Thymus (tissue), 11 donors: ENCODE results near the gene ITPRID2. TPM values are rescaled to one million over a fixed set of nuclear protein-coding genes. Genes with fewer than 3 reads are reported as not detected.
"Not testable (repeated sequence)": the region's sequence is repeated elsewhere in the genome, so short reads cannot be mapped to it uniquely, and the experiment has no call there.

ENCODE experiments used
- DNase-seq, 9 donors: peaks; one replicate each; pipeline ENCODE4 v3.0.0-alpha.2; 2013; ENCODE audit warnings: low spot score in 9 of 9, low read depth in 6 of 9, missing footprints in 1 of 9
- H3K27ac ChIP-seq, 2 donors: one replicate each; pipeline ENCODE4 v1.5.1; 2013; ENCODE audit warnings: control low read depth in 1 of 2, low read depth in 1 of 2, low read length in 1 of 2, mild to moderate bottlenecking in 1 of 2, moderate library complexity in 1 of 2
- H3K27me3 ChIP-seq, 2 donors: one replicate each; pipeline ENCODE4 v1.5.1; 2013; ENCODE audit warnings: low read length in 1 of 2; ENCODE audit not compliant: control insufficient read depth in 2 of 2, insufficient read depth in 1 of 2
- H3K36me3 ChIP-seq, 2 donors: one replicate each; pipeline ENCODE4 v1.5.1; 2013; ENCODE audit warnings: low read length in 1 of 2, mild to moderate bottlenecking in 1 of 2, moderate library complexity in 1 of 2; ENCODE audit not compliant: control insufficient read depth in 2 of 2, insufficient read depth in 2 of 2
- H3K4me1 ChIP-seq, 2 donors: one replicate each; pipeline ENCODE4 v1.5.1; 2013; ENCODE audit warnings: low read length in 2 of 2; ENCODE audit not compliant: control insufficient read depth in 2 of 2, insufficient read depth in 2 of 2
- H3K4me3 ChIP-seq, 2 donors: one replicate each; pipeline ENCODE4 v1.5.1; 2013; ENCODE audit warnings: low read length in 2 of 2, control low read depth in 1 of 2, mild to moderate bottlenecking in 1 of 2
- H3K9me3 ChIP-seq, 2 donors: one replicate each; pipeline ENCODE4 v1.5.1; 2013; ENCODE audit warnings: low read length in 1 of 2, mild to moderate bottlenecking in 1 of 2; ENCODE audit not compliant: control insufficient read depth in 2 of 2, insufficient read depth in 1 of 2
- WGBS: extraction: QIAGEN DNeasy Blood & Tissue Kit; methylation state at CpG from one replicate; pipeline ENCODE4 v1.1.7; 2013; 5-methylcytosine and 5-hydroxymethylcytosine counted together
- polyA plus RNA-seq: library from polyadenylated mRNA; stranded (reverse); fragments of 200-250 nt; gene quantifications from one replicate; pipeline ENCODE4 v1.2.3, GENCODE V29; 2013
- total RNA-seq: library from RNA; stranded (reverse); fragments of 120-200 nt; gene quantifications from one replicate; pipeline ENCODE4 v1.2.4, GENCODE V29; 2013
- donor health status: healthy.

ITPRID2 gene
- total and polyA plus RNA-seq, 2 donors: 57.0 to 60.2 TPM

DNA sequence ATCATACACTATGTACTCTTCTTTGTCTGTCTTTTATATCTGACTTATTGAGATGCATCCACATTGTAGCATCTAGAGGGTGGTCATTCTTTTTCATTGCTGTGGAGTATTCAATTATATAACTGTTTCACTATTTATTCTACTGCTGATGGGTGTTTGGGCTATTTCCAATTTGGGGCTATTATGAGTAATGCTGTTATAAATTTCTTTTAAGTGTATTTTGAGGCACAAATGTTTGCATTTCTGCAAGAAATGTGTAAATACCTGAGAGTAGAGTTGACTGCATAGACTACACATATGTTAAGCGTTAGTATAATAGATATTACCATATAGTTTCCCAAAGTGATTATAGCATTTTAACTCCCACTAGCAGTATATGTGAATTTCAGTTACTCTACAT lies 67.2 kb downstream of the ITPRID2 start:
- peaks cover 0 to 3% of the 10 kb centered on the region in 2 donors for H3K9me3 ChIP-seq
- no peak overlapping the region for H3K27ac ChIP-seq
- H3K4me1 ChIP-seq: peaks cover 0 to 5% of the 10 kb centered on the region in 2 donors
- WGBS: 99% methylated on average over 1 of the region's 1 CpG
- H3K4me3 ChIP-seq: no peak overlapping the region
- peaks cover 16 to 21% of the 10 kb centered on the region in 2 donors for H3K36me3 ChIP-seq
- DNase-seq: no peak
- H3K27me3 ChIP-seq: no peaks in the 10 kb centered on the region

DNA sequence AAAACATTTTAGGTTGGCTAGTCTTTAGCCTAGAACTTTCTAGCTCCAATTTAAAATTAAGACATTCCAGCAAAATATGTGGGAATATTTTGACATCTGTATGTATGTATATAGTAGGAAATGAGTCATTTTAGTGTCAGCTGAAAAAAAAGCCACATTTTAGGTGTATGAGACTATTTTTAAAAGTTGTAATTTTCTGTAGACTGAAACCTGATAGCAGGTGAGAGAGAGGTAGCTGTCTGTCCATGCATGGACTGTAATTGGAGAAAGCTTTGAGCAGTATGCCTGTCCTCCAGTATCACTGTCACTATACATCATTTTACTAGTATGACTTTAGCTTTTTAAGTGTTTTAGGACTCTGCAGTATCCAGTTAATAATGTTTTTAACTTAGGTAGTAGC lies 68.0 kb downstream of the ITPRID2 start:
- peaks cover 0 to 3% of the 10 kb centered on the region in 2 donors for H3K9me3 ChIP-seq

DNA sequence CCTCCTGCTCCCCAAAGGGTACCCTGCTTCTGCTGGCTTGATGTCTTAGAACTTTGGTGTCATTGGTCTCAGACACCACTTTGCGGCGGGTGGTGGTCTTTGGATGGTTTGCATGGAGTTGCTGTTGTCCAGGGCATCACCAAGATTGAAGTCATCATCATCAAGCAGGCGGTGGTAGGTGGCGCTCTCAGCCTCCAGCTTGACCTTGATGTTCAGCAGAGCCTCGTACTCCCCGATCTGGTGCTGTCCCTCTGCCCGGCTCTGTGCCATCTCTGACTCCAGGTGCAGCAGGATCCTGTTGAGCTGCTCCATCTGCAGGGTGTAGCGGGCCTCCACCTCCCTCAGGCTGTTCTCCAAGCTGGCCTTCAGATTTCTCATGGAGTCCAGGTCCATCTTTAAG lies 69.6 kb downstream of the ITPRID2 start:
- not testable (repeated sequence) for H3K27me3 ChIP-seq, DNase-seq, H3K4me1 ChIP-seq, H3K27ac ChIP-seq, H3K4me3 ChIP-seq, H3K9me3 ChIP-seq
- H3K36me3 ChIP-seq: peaks cover 16 to 21% of the 10 kb centered on the region in 2 donors
- WGBS: 99% methylated on average over 8 of the region's 8 CpGs

More for the DNA sequence above, 68.0 kb downstream of the ITPRID2 start:
- Histone ChIP-seq H3K27ac (no peak overlapping the region), H3K4me1 (peaks cover 0 to 2% of the 10 kb centered on the region in 2 donors), H3K4me3 (no peak overlapping the region), H3K27me3 (no peaks in the 10 kb centered on the region), H3K36me3 (peaks cover 16 to 21% of the 10 kb centered on the region in 2 donors)
- DNase-seq: no peak

DNA sequence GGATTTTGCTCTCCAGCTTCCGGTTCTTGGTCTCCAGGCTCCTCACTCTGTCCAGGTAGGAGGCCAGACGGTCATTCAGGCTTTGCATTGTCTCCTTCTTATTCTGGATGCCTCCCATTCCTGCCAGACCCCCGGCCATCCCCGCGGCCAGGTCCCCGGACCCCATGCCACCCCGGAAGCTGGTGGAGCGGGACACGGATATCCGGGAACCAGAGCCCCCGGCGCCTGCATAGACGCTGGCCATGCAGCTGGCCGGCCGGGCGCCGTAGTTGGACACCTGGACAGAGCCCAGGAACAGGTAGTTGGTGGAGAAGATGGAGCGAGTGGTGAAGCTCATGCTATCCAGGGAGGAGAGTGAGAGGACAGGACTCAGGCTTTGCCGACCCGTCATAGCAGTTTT lies 70.6 kb downstream of the ITPRID2 start:
- H3K4me1 ChIP-seq: no peaks in the 10 kb centered on the region
- H3K36me3 ChIP-seq: peaks cover 16 to 21% of the 10 kb centered on the region in 2 donors
- H3K4me3 ChIP-seq: no peak overlapping the region
- no peaks in the 10 kb centered on the region for H3K27me3 ChIP-seq
- 98% methylated on average over 20 of the region's 20 CpGs for WGBS
- peaks cover 0 to 5% of the 10 kb centered on the region in 2 donors for H3K9me3 ChIP-seq
- H3K27ac ChIP-seq: no peak overlapping the region
- DNase-seq: no peak

DNA sequence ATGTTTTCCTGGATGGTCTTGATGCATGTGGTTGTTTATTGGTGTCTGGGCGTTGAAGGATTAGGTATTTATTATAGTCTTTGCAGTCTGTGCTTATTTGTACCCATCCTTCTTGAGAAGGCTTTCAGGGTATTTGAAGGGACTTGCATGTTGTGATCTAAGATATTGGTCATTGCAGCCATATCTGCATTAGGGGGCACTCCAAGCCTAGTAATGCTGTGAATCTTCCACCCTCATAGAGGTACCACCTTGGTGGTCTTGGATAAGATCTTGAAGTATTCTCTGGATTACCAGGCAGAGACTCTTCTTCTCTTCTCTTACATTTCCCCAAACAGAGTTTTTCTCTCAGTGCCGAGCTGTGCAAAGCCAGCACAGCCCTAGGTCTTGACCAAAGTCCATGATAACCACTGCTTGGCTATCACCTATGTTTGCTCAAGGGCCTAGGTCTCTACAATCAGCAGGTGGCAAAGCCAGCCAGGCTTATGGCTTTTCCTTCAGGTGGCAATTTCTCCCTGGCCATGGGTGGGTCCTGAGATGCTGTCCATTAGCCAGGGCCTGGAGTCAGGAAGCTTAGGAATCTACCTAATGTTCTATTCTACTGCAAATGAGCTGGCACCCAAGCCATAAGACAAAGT lies 78.7 kb downstream of the ITPRID2 start:
- WGBS: 94% methylated on average over 2 of the region's 2 CpGs
- H3K4me3 ChIP-seq: no peak overlapping the region
- H3K27ac ChIP-seq: no peak overlapping the region
- H3K27me3 ChIP-seq: no peaks in the 10 kb centered on the region
- H3K4me1 ChIP-seq: no peaks in the 10 kb centered on the region
- peaks cover 4% of the 10 kb centered on the region in 2 donors for H3K36me3 ChIP-seq
- H3K9me3 ChIP-seq: no peaks in the 10 kb centered on the region
- no peak for DNase-seq

DNA sequence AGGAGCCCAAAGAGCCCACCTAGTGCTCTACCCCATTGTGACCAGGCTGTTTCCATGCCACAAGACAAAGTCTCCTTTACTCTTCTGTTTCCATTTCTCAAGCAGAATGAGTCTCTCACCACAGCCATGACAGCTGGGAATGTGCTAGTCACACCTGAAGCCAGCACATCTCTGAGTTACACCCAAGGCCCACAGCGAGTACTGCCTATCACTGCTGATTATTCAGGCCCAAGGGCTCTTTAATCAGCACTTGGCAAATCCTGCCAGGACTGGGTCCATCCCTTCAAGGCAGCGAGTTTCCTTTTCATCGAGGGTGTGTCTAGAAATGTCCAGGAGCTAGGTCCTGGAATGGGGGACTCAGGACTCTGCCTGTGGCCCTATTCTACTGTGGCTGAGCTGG lies 79.5 kb downstream of the ITPRID2 start:
- no peaks in the 10 kb centered on the region for H3K9me3 ChIP-seq
- no peak for DNase-seq
- H3K36me3 ChIP-seq: peaks cover 4% of the 10 kb centered on the region in 2 donors
- H3K4me1 ChIP-seq: no peaks in the 10 kb centered on the region
- no peaks in the 10 kb centered on the region for H3K27me3 ChIP-seq
- WGBS: 96% methylated on average over 3 of the region's 3 CpGs
- no peak overlapping the region for H3K27ac ChIP-seq
- H3K4me3 ChIP-seq: no peak overlapping the region

DNA sequence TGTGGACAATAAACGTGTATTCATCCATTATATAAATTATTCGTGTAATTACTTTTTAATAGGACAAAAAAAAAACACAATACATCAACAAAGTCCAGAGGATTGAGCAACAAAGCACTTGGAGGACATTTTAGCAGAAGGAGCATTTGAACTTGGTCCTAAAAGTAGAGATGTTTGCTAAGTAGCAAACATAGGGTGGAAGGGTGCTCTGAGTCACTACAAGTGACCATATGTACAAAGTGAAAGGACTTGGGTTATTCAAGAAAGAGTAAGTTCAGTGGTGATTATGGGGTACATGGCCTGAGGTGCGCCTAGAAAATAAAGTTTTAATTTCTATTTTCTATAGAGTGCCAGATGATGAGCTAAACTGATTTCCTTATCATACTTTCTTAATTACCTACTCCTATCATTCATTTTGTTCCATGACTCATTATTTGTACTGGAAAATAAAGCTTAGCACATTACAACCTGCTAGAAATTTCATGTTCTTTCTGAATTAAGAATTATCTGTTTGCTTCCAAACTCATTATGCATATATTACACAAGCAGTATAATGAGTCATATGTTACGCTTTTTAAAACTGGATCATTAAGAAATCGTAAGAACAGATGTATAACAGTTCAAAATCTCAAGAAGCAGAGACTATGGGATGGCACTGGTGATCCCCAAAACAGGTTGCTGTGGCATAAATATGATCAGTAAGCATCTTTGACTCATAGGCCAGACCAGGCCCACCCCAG lies 81.1 kb downstream of the ITPRID2 start:
- Histone ChIP-seq H3K27ac (no peak overlapping the region), H3K4me3 (no peak overlapping the region), H3K27me3 (no peaks in the 10 kb centered on the region), H3K4me1 (no peaks in the 10 kb centered on the region), H3K9me3 (no peaks in the 10 kb centered on the region), H3K36me3 (peaks cover 4 to 6% of the 10 kb centered on the region in 2 donors)
- no peak for DNase-seq
- WGBS: 99% methylated on average over 5 of the region's 5 CpGs

DNA sequence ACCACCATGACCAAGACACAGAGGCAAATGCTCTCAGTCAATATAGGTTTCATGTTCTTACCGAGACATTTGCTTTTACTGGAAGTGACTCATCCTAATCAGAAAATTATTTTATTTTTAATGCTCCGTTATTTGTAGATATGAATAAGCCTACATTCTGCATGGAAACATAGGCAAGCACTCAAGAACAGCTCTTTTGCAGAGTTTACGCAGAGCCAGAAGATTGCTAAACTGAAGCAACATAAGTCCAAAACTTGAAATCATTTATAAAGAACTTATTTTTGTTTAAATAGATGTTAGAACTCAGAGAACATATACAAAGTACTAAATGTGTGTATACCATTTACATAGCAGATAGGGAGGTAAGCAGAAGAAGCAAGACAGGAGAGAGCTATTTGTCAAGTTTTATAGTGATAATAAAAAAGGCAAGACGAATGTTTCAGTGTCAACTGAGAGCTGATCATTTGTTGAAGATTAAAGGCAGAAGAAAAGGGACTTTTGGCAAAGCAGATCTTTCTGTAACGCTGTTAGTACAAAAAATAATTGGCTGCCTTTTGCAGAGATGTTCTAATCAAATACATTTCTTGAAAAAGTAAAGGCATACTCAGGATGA lies 81.7 kb downstream of the ITPRID2 start:
- no peak for DNase-seq
- H3K36me3 ChIP-seq: peaks cover 4 to 13% of the 10 kb centered on the region in 2 donors
- 96% methylated on average over 5 of the region's 5 CpGs for WGBS
- H3K27me3 ChIP-seq: no peaks in the 10 kb centered on the region
- no peaks in the 10 kb centered on the region for H3K4me1 ChIP-seq
- H3K27ac ChIP-seq: no peak overlapping the region
- no peaks in the 10 kb centered on the region for H3K9me3 ChIP-seq
- H3K4me3 ChIP-seq: no peak overlapping the region

DNA sequence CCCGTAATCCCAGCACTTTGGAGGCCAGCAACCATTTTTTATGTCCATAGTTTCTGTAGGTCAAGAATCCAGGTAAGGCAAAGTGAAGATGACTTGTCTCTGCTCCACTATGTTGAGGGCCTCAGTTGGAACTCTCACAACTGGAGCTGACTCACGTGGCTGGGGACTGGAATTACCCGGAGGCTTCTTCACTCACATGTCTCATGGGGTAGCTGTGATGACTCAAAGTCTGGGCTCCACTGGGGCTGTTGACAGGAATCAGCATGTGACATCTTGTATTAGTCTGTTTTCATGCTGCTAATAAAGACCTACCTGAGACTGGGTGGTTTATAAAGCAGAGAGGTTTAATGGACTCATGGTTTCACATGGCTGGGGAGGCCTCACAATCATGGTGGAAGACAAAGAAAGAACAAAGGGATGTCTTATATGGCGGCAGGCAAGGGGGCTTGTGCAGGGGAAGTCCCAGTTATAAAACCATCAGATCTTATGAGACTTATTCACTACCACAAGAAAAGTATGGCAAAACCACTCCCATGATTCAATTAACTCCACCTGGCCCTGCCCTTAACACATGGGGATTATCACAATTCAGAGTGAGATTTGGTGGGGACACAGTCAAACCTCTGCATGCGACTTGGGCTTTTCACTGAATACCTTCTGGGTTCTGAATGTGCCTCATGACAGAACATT lies 86.3 kb downstream of the ITPRID2 start:
- H3K9me3 ChIP-seq: no peaks in the 10 kb centered on the region

More for the DNA sequence above, 86.3 kb downstream of the ITPRID2 start:
- H3K27ac ChIP-seq: no peak overlapping the region
- 97% methylated on average over 5 of the region's 5 CpGs for WGBS
- H3K4me1 ChIP-seq: no peaks in the 10 kb centered on the region
- H3K4me3 ChIP-seq: no peak overlapping the region
- peaks cover 0 to 12% of the 10 kb centered on the region in 2 donors for H3K36me3 ChIP-seq
- H3K27me3 ChIP-seq: no peaks in the 10 kb centered on the region
- no peak for DNase-seq
